GM12878 (cell line): ENCODE data around the gene BRF1. TPM values are rescaled to one million over a fixed set of nuclear protein-coding genes. Genes with fewer than 3 reads are reported as not detected.

Experiments used
- ATAC-seq: fragments of 200-7000 bp; cut with Tn5 transposase; 3 replicates; pipeline ENCODE4 v1.9.1; 2020; ENCODE audit warnings: mild to moderate bottlenecking, moderate library complexity
- BruUV-seq: library from RNA; stranded (reverse); fragments of 400-500 nt; replicated peaks from 2 replicates; lab custom pipeline; 2021; lab: Mats Ljungman, UMichigan
- CTCF ChIA-PET: fragments of 300-600 bp; sonication (Branson Sonifier 250); formaldehyde crosslinking; extraction: SDS; loops from one replicate; lab custom pipeline; 2021; ENCODE audit warnings: inconsistent platforms; lab: Yijun Ruan, JAX
- POLR2A ChIA-PET: fragments of 350-600 bp; formaldehyde crosslinking; extraction: SDS; loops from one replicate; lab custom pipeline; 2021; ENCODE audit warnings: inconsistent platforms; lab: Charles Lee
- RAD21 ChIA-PET: fragments of 300-600 bp; sonication (Branson Sonifier 250); formaldehyde crosslinking; loops from one replicate; lab custom pipeline; 2023; ENCODE audit warnings: antibody characterized with exemption; ENCODE audit not compliant: unreplicated experiment; lab: Charles Lee
- SMC1A ChIA-PET: fragments of 300-600 bp; sonication (Branson Sonifier 250); formaldehyde crosslinking; loops from one replicate; lab custom pipeline; 2023; ENCODE audit not compliant: unreplicated experiment, uncharacterized antibody; lab: Charles Lee
- DNase-seq: peaks from one replicate; pipeline ENCODE4 v3.0.0-alpha.2; 2011; ENCODE audit warnings: low read depth, low spot score
- FAIRE-seq: peaks from 3 replicates; lab custom pipeline; 2011; peaks lifted over from hg19 to GRCh38; lab: Jason Lieb, UNC
- H2AFZ ChIP-seq: 2 replicates; pipeline ENCODE4 v1.6.0; 2011; ENCODE audit warnings: low read depth, low read length, control low read depth; ENCODE audit not compliant: control insufficient read depth
- H3K27ac ChIP-seq: 2 replicates; pipeline ENCODE4 v1.5.1; 2011; ENCODE audit warnings: control low read depth; ENCODE audit not compliant: control insufficient read depth, insufficient read depth
- H3K27me3 ChIP-seq, 2 experiments: replicated peaks in 1 of 2; 2 replicates each; pipeline versions ENCODE4 v1.6.0 to v1.6.1; 2011; ENCODE audit warnings: low read length in 1 of 2; ENCODE audit not compliant: control insufficient read depth in 2 of 2, insufficient read depth in 2 of 2
- H3K36me3 ChIP-seq, 2 experiments: 2 replicates each; pipeline ENCODE4 v1.5.1; 2011; ENCODE audit warnings: low read length in 1 of 2; ENCODE audit not compliant: control insufficient read depth in 2 of 2, insufficient read depth in 2 of 2
- H3K4me1 ChIP-seq: 2 replicates; pipeline ENCODE4 v1.6.1; 2011; ENCODE audit warnings: mild to moderate bottlenecking, low read length, moderate library complexity, mixed read lengths; ENCODE audit not compliant: control insufficient read depth, insufficient read depth
- H3K4me2 ChIP-seq: 2 replicates; pipeline ENCODE4 v1.6.0; 2011; ENCODE audit warnings: control low read depth; ENCODE audit not compliant: control insufficient read depth, insufficient read depth
- H3K4me3 ChIP-seq: fragments of 200-600 bp; sonication (generic); 2 replicates; pipeline ENCODE4 v1.5.1; 2016
- H3K79me2 ChIP-seq: 2 replicates; pipeline ENCODE4 v1.6.0; 2011; ENCODE audit warnings: low read length; ENCODE audit not compliant: control insufficient read depth, insufficient read depth
- H3K9ac ChIP-seq: 2 replicates; pipeline ENCODE4 v1.8.0; 2011; ENCODE audit warnings: low read length, control low read depth, mixed read lengths; ENCODE audit not compliant: control insufficient read depth, insufficient read depth
- H3K9me3 ChIP-seq: replicated peaks from 3 replicates; pipeline ENCODE4 v1.5.1; 2011; ENCODE audit warnings: mild to moderate bottlenecking, low read length; ENCODE audit not compliant: control insufficient read depth, insufficient read depth
- H4K20me1 ChIP-seq: 2 replicates; pipeline ENCODE4 v1.6.0; 2011; ENCODE audit not compliant: control insufficient read depth, insufficient read depth
- BACH1 ChIP-seq: fragments of 450-650 bp; IDR thresholded peaks from 2 replicates; pipeline ENCODE4 v1.6.1; 2017; ENCODE audit warnings: mild to moderate bottlenecking, borderline replicate concordance
- BRCA1 ChIP-seq: IDR thresholded peaks from 2 replicates; pipeline ENCODE4 v1.6.1; 2011; ENCODE audit warnings: low read depth, low read length, improper control_type of control experiment
- CHD1 ChIP-seq: IDR thresholded peaks from 2 replicates; pipeline ENCODE4 v1.6.1; 2012; ENCODE audit warnings: low read depth, low read length, improper control_type of control experiment
- ETV6 ChIP-seq, 2 experiments: fragments of 450-650 bp in 1 of 2; IDR thresholded peaks in 1 of 2; conservative IDR thresholded peaks in 1 of 2; 2 replicates each; pipeline ENCODE4 v1.6.1; 2014; ENCODE audit warnings: antibody characterized with exemption in 1 of 2, borderline replicate concordance in 1 of 2, low read depth in 1 of 2, mild to moderate bottlenecking in 1 of 2, moderate library complexity in 1 of 2
- FOS ChIP-seq: IDR thresholded peaks from 3 replicates; pipeline ENCODE4 v1.6.1; 2011; ENCODE audit warnings: borderline replicate concordance; ENCODE audit not compliant: insufficient read length; ENCODE audit errors: extremely low read depth
- HDGF ChIP-seq: fragments of 450-650 bp; IDR thresholded peaks from 2 replicates; pipeline ENCODE4 v1.6.1; 2016; ENCODE audit warnings: antibody characterized with exemption
- IKZF1 ChIP-seq: fragments of 450-650 bp; conservative IDR thresholded peaks from 2 replicates; pipeline ENCODE4 v1.6.1; 2017; ENCODE audit warnings: antibody characterized with exemption, mild to moderate bottlenecking
- IKZF2 ChIP-seq, 2 experiments: fragments of 450-650 bp; IDR thresholded peaks; 2 replicates each; pipeline ENCODE4 v1.6.1; 2017; ENCODE audit warnings: mild to moderate bottlenecking in 2 of 2, moderate library complexity in 2 of 2
- MXI1 ChIP-seq: fragments of 150-350 bp; IDR thresholded peaks from 2 replicates; pipeline ENCODE4 v1.6.1; 2011; ENCODE audit warnings: low read depth, mild to moderate bottlenecking, inconsistent platforms, low read length, improper control_type of control experiment
- RAD51 ChIP-seq: fragments of 450-650 bp; IDR thresholded peaks from 2 replicates; pipeline ENCODE4 v1.6.1; 2016; ENCODE audit warnings: moderate library complexity, mild to moderate bottlenecking, inconsistent platforms
- SIX5 ChIP-seq: IDR thresholded peaks from 2 replicates; pipeline ENCODE4 v1.6.1; 2011; ENCODE audit warnings: mild to moderate bottlenecking, low read depth, low read length, moderate library complexity; ENCODE audit not compliant: severe bottlenecking
- SMAD5 ChIP-seq: IDR thresholded peaks from 2 replicates; pipeline ENCODE4 v1.6.1; 2016; ENCODE audit warnings: antibody characterized with exemption, low read depth
- SUPT20H ChIP-seq: IDR thresholded peaks from 2 replicates; pipeline ENCODE4 v1.6.1; 2011; ENCODE audit warnings: low read depth, mild to moderate bottlenecking, low read length, moderate library complexity, borderline replicate concordance; ENCODE audit not compliant: control insufficient read depth
- TAF1 ChIP-seq: IDR thresholded peaks from 2 replicates; pipeline ENCODE4 v1.6.1; 2011; ENCODE audit warnings: mild to moderate bottlenecking, low read depth, low read length, borderline replicate concordance
- WGBS: methylation state at CpG from one replicate; pipeline ENCODE4 v1.1.6; 2016; ENCODE audit warnings: low lambda C conversion rate; ENCODE audit not compliant: insufficient replicate concordance, insufficient coverage; ENCODE audit errors: missing lambda C conversion rate; 5-methylcytosine and 5-hydroxymethylcytosine counted together
- in situ Hi-C: fragments of 300-500 bp; cut with MboI; formaldehyde crosslinking; loops from 9 replicates; pipeline ENCODE4 v1.14.3; 2018; ENCODE audit warnings: mixed read lengths
- intact Hi-C: fragments of 100-400 bp; cut with micrococcal nuclease; formaldehyde crosslinking; loops from one replicate; pipeline ENCODE4 v1.14.2; 2022; ENCODE audit not compliant: unreplicated experiment
- polyA plus RNA-seq, 11 experiments: library from polyadenylated mRNA; depleted of rRNA in 4 of 11; unstranded in 6 of 11; stranded (reverse) in 5 of 11; fragments of >200 nt; fragmentation: Nextera tagmentation in 4 of 11; fragmentation: Illumina TruSeq in 1 of 11; extraction: Ambion mirVana in 4 of 11; extraction: Trizol in 1 of 11; gene quantifications; 1 replicate in 1 of 11; 2 replicates in 10 of 11; pipeline versions ENCODE4 v1.2.1 to v1.2.3, GENCODE V29; 2011 to 2016; ENCODE audit warnings: inconsistent platforms in 2 of 11, missing spikeins in 2 of 11, low read depth in 1 of 11
- total RNA-seq, 4 experiments: library from RNA; depleted of rRNA in 3 of 4; stranded (reverse); fragments of >200 nt in 3 of 4; fragmentation: Illumina TruSeq in 1 of 4; extraction: Trizol in 1 of 4; gene quantifications; 2 replicates each; pipeline versions ENCODE4 v1.2.1 to v1.2.3, GENCODE V29; 2013 to 2021
- TF ChIP-seq, protein P1 (sequence below): fragments of 450-650 bp; IDR thresholded peaks from 2 replicates; pipeline ENCODE4 v1.6.1; 2014; ENCODE audit warnings: mild to moderate bottlenecking
- TF ChIP-seq, protein P2 (sequence below): fragments of 450-650 bp; IDR thresholded peaks from 2 replicates; pipeline ENCODE4 v1.6.1; 2018; ENCODE audit warnings: borderline replicate concordance, mild to moderate bottlenecking; ENCODE audit not compliant: partially characterized antibody

The BRF1 gene
- total and polyA plus RNA-seq, 10 of the 15 experiments (the other 5 are each of a cell fraction or from before 2014, with no cell fraction given) = 0.21 to 33.5 (median 10.7) TPM

DNA sequence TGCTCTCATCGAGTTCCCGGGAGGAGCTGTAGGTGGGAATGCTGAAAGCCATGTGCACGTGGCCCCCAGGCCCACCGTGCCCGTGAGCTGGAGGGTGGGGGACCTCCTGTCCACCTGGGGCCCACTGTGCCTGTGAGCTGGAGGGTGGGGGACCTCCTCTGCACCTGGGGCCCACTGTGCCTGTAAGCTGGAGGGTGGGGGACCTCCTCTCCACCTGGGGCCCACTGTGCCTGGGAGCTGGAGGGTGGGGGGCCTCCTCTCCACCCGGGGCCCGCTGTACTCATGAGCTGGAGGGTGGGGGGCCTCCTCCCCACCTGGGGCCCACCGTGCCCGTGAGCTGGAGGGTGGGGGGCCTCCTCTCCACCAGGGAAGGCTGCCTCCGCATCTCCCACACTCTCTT lies 105.8 kb downstream of the BRF1 start:
- Histone ChIP-seq H3K4me1 (peaks cover 10% of the 10 kb centered on the region), H4K20me1 (no peaks in the 10 kb centered on the region), H3K27ac (no peak overlapping the region), H3K4me3 (no peak overlapping the region), H3K27me3 (peaks cover 5 to 13% of the 10 kb centered on the region in 2 experiments; a peak in 3 of 4 replicates), H3K36me3 (no peaks in the 10 kb centered on the region), H3K4me2 (no peak overlapping the region), H2AFZ (no peak overlapping the region), H3K79me2 (no peaks in the 10 kb centered on the region), H3K9me3 (no peaks in the 10 kb centered on the region), H3K9ac (no peak overlapping the region)
- ChIA-PET POLR2A (no interaction called here), CTCF (interaction anchor here (0.7 to 0.8 kb wide), 2 partner anchors 54 to 105 kb away, joined by 3 read pairs; no protein-coding TSS in a partner anchor), RAD21 (no interaction called here), SMC1A (interaction anchor here (0.7 kb wide), 1 partner anchor 10 kb away, joined by 3 read pairs; no protein-coding TSS in a partner anchor)
- WGBS = 34% methylated on average over 10 of the region's 10 CpGs
- in situ Hi-C loops = no loop called here
- TF ChIP-seq FOS (no peak), HDGF (no peak), SUPT20H (no peak), MXI1 (no peak), RAD51 (no peak), CHD1 (no peak), BACH1 (no peak), IKZF2 (IDR thresholded peaks at IDR 0.05) (no peak), ETV6 (conservative IDR thresholded peaks at IDR 0.05 in 1 of 2, IDR thresholded peaks at IDR 0.05 in 1 of 2; ENCODE audit: borderline replicate concordance in 1 of 2, low read depth in 1 of 2) (no peak), IKZF1 (no peak), SMAD5 (no peak), BRCA1 (no peak), TAF1 (no peak), SIX5 (no peak)
- TF ChIP-seq, protein P1, sequence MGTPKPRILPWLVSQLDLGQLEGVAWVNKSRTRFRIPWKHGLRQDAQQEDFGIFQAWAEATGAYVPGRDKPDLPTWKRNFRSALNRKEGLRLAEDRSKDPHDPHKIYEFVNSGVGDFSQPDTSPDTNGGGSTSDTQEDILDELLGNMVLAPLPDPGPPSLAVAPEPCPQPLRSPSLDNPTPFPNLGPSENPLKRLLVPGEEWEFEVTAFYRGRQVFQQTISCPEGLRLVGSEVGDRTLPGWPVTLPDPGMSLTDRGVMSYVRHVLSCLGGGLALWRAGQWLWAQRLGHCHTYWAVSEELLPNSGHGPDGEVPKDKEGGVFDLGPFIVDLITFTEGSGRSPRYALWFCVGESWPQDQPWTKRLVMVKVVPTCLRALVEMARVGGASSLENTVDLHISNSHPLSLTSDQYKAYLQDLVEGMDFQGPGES = no peak
- TF ChIP-seq, protein P2, sequence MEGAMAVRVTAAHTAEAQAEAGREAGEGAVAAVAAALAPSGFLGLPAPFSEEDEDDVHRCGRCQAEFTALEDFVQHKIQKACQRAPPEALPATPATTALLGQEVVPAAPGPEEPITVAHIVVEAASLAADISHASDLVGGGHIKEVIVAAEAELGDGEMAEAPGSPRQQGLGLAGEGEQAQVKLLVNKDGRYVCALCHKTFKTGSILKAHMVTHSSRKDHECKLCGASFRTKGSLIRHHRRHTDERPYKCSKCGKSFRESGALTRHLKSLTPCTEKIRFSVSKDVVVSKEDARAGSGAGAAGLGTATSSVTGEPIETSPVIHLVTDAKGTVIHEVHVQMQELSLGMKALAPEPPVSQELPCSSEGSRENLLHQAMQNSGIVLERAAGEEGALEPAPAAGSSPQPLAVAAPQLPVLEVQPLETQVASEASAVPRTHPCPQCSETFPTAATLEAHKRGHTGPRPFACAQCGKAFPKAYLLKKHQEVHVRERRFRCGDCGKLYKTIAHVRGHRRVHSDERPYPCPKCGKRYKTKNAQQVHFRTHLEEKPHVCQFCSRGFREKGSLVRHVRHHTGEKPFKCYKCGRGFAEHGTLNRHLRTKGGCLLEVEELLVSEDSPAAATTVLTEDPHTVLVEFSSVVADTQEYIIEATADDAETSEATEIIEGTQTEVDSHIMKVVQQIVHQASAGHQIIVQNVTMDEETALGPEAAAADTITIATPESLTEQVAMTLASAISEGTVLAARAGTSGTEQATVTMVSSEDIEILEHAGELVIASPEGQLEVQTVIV = no peak
- intact Hi-C loops = no loop called here
- no peak for DNase-seq
- FAIRE-seq = no peak
- no TSS peak for BruUV-seq
- no peak for ATAC-seq
